ENCODE data around the gene TOR1B. TPM values are rescaled to one million over a fixed set of nuclear protein-coding genes. Genes with fewer than 3 reads are reported as not detected.
A peak's percentile ranks its signal among the peaks of the same experiment; 100 is the strongest.

TOR1B gene
- total RNA-seq, 1 experiment from 2014 or later = 18.8 TPM

DNA sequence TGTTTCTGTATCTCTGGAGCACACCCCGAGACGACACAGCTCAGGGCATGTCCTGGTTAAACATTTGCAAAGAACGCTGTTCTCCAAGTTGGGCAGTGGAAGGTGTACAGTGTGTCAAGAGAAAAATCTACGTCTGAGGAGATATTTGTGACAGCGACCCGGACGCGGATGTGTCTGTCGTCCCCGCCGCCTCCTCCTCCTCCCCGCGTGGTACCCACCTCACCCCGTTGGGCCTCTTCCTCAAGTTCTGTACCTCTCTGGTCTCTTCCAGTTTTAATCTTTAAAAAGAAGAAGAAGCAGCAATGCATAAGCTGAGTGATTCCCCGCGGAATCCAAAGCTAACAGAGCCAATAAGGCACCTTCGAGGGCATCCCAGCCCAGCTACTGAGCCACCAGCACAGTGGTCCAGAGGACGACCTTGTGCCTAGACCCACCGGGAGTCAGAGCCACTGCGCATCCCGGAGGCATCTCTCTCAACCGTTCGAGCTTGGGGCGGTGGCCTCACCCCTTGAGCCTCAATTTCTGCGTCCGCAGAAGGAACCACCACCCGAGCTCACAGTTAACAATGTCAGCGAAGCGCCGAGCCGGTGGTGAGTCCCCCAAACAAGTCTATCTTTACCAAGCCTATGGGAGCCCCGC is 31.6 kb downstream of the TOR1B start:
- ChIA-PET POLR2A (interaction anchor here (0.6 to 1.5 kb wide), 2 partner anchors 11 to 219 kb away, joined by 3 to 4 read pairs; partner anchors contain the start of genes GPR107 and TOR1A), CTCF (interaction anchor here (0.6 kb wide), 1 partner anchor 107 kb away, joined by 4 read pairs; no protein-coding TSS in a partner anchor)
- Mint-ChIP-seq H3K4me1 (peaks cover 51% of the 10 kb centered on the region), H3K27me3 (ENCODE audit: low read depth) (no peaks in the 10 kb centered on the region), H3K4me3 (peak overlapping the region; percentile 99), H3K27ac (peak overlapping the region; percentile 98), H3K9me3 (no peaks in the 10 kb centered on the region), H3K36me3 (peaks cover 24% of the 10 kb centered on the region)
- ATAC-seq (peak; percentile 2; the same call in 1 of the 2 replicates), DNase-seq (ENCODE audit: low spot score) (no peak)
- no peak for TF ChIP-seq ZNF232 (CRISPR knock-in tag; IDR thresholded peaks at IDR 0.05)
- no peak for TF ChIP-seq TCF7 (CRISPR knock-in tag; IDR thresholded peaks at IDR 0.05; ENCODE audit: low read depth)
- 0 out of 2 replicates have a peak, but pooled peaks have one; percentile 19 for TF ChIP-seq MLX (CRISPR knock-in tag; IDR thresholded peaks at IDR 0.05)

DNA sequence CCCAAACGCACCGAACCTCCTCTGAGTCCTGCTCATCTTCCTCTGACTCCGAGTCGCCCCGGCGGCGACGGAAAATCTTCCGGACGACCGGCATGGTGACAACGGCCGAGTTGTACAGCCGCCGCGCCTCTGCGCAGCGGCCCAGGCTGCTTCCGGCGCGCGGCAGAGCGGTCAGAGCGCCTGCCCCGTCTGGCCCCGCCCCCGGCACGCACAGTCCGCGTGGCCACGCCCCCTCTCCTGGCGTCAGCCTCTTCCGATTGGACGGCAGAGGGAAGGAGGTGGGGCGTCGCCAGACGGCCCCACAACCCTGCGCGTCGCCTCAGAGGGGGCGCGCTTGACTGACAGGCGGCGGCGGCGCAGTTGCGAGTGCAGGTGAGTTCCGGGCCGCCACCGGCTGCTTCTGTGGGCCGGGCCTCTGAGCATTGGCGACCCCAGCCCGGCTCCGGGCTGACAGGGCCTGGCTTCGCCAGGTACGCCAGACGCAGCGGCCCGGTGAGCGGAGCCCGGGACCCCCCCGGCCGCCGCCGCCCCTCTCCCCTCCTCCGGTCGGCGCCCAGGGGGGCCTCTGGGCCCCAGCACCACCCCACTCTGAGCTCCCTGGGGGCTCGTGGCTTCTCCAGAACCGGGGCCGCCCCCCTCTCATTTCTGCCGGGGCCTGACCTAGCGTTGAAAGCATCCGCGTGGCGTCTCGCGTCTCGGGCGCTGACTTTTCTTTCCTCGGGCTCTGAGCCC is 32.3 kb downstream of the TOR1B start, which contains the start of the genes C9orf78 and USP20:
C9orf78 (minus strand) TSS at position 148 of the 732 bp plus-strand sequence; CDS start at position 94, 54 bp downstream.
USP20 (plus strand) TSS at position 331 of the 732 bp plus-strand sequence. CDS start 17,098 bp downstream, outside the sequence.
- CTCF ChIA-PET = interaction anchor here (0.6 kb wide), 1 partner anchor 27 kb away, joined by 3 read pairs; no protein-coding TSS in a partner anchor
- ATAC-seq = peak; percentile 96
- POLR2A ChIA-PET = interaction anchor here (0.6 to 1.5 kb wide), 2 partner anchors 12 to 218 kb away, joined by 3 to 4 read pairs; partner anchors contain the start of genes GPR107 and TOR1A
- peaks cover 20% of the 10 kb centered on the region for H3K36me3 Mint-ChIP-seq
- H3K4me3 Mint-ChIP-seq = peak within 1 kb of the TSS; percentile 99
- no peaks in the 10 kb centered on the region for H3K9me3 Mint-ChIP-seq
- peak; percentile 97 for DNase-seq (ENCODE audit: low spot score)
- H3K27me3 Mint-ChIP-seq (ENCODE audit: low read depth) = no peaks in the 10 kb centered on the region
- peak within 1 kb of the TSS; percentile 98 for H3K27ac Mint-ChIP-seq
- peaks cover 56% of the 10 kb centered on the region for H3K4me1 Mint-ChIP-seq
- peak; percentile 67 for TF ChIP-seq FOXK1 (CRISPR knock-in tag; IDR thresholded peaks at IDR 0.05)
- TF ChIP-seq EMX1 (CRISPR knock-in tag; IDR thresholded peaks at IDR 0.05) = no peak
- no peak for TF ChIP-seq GTF2I (CRISPR knock-in tag; conservative IDR thresholded peaks at IDR 0.05)
- no peak for TF ChIP-seq ZNF232 (CRISPR knock-in tag; IDR thresholded peaks at IDR 0.05)
- TF ChIP-seq SP1 (CRISPR knock-in tag; conservative IDR thresholded peaks at IDR 0.05) = peak; percentile 94
- TF ChIP-seq ATF3 (CRISPR knock-in tag; conservative IDR thresholded peaks at IDR 0.05) = no peak
- no peak for TF ChIP-seq FOXJ3 (CRISPR knock-in tag; IDR thresholded peaks at IDR 0.05; ENCODE audit: borderline replicate concordance)
- no peak for TF ChIP-seq ELF4 (CRISPR knock-in tag; IDR thresholded peaks at IDR 0.05; ENCODE audit: low read depth)
- no peak for TF ChIP-seq SOX15 (CRISPR knock-in tag; IDR thresholded peaks at IDR 0.05)
- no peak for TF ChIP-seq AR (CRISPR knock-in tag; IDR thresholded peaks at IDR 0.05)
- TF ChIP-seq TEAD1 (CRISPR knock-in tag; IDR thresholded peaks at IDR 0.05) = 0 out of 2 replicates have a peak, but pooled peaks have one; percentile 38
- no peak; the same call in 1 of the 2 replicates for TF ChIP-seq GABPB1 (CRISPR knock-in tag; IDR thresholded peaks at IDR 0.05)
- no peak for TF ChIP-seq ZNF219 (CRISPR knock-in tag; IDR thresholded peaks at IDR 0.05; ENCODE audit: borderline replicate concordance)
- TF ChIP-seq ZNF425 (CRISPR knock-in tag; conservative IDR thresholded peaks at IDR 0.05) = no peak
- TF ChIP-seq, protein P1, sequence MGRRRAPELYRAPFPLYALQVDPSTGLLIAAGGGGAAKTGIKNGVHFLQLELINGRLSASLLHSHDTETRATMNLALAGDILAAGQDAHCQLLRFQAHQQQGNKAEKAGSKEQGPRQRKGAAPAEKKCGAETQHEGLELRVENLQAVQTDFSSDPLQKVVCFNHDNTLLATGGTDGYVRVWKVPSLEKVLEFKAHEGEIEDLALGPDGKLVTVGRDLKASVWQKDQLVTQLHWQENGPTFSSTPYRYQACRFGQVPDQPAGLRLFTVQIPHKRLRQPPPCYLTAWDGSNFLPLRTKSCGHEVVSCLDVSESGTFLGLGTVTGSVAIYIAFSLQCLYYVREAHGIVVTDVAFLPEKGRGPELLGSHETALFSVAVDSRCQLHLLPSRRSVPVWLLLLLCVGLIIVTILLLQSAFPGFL (CRISPR knock-in tag; IDR thresholded peaks at IDR 0.05; ENCODE audit: borderline replicate concordance) = no peak
- TF ChIP-seq, protein P2, sequence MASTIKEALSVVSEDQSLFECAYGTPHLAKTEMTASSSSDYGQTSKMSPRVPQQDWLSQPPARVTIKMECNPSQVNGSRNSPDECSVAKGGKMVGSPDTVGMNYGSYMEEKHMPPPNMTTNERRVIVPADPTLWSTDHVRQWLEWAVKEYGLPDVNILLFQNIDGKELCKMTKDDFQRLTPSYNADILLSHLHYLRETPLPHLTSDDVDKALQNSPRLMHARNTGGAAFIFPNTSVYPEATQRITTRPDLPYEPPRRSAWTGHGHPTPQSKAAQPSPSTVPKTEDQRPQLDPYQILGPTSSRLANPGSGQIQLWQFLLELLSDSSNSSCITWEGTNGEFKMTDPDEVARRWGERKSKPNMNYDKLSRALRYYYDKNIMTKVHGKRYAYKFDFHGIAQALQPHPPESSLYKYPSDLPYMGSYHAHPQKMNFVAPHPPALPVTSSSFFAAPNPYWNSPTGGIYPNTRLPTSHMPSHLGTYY (CRISPR knock-in tag; IDR thresholded peaks at IDR 0.05) = no peak
- no peak for TF ChIP-seq TCF7 (CRISPR knock-in tag; IDR thresholded peaks at IDR 0.05; ENCODE audit: low read depth)
- TF ChIP-seq CTCF (IDR thresholded peaks at IDR 0.05) = no peak
- no peak for TF ChIP-seq ESRRA (CRISPR knock-in tag; IDR thresholded peaks at IDR 0.05; ENCODE audit: borderline replicate concordance)
- no peak for TF ChIP-seq IRF2 (CRISPR knock-in tag; IDR thresholded peaks at IDR 0.05; ENCODE audit: borderline replicate concordance, low read depth)
- TF ChIP-seq TP53 (CRISPR knock-in tag; IDR thresholded peaks at IDR 0.05) = no peak
